HG02759 (cell line): ENCODE data around the gene OPCML.

Experiments
- ATAC-seq: cut with Tn5 transposase; IDR thresholded peaks from one replicate; pipeline ENCODE4 v1.9.1; 2021; ENCODE audit warnings: mild to moderate bottlenecking, moderate library complexity; ENCODE audit not compliant: unreplicated experiment

Gene OPCML

GRCh38 chr11:133414506-133414905, 117.8 kb downstream of the OPCML start:
- ATAC-seq = no peak

- ATAC-seq = no peak
Observed at GRCh38 chr11:133413703-133414102, 118.6 kb downstream of the OPCML start.

- no peak for ATAC-seq
Observed at GRCh38 chr11:133409799-133410198, 122.5 kb downstream of the OPCML start.

- no peak for ATAC-seq
Observed at GRCh38 chr11:133408936-133409335, 123.4 kb downstream of the OPCML start.

GRCh38 chr11:133408402-133408801, 123.9 kb downstream of the OPCML start:
- no peak for ATAC-seq

- no peak for ATAC-seq
Observed at GRCh38 chr11:133406489-133406888, 125.8 kb downstream of the OPCML start.

GRCh38 chr11:133403900-133404299, 128.4 kb downstream of the OPCML start:
- ATAC-seq = no peak

GRCh38 chr11:133402551-133402950, 129.8 kb downstream of the OPCML start:
- no peak for ATAC-seq

GRCh38 chr11:133399855-133400625, 132.3 kb downstream of the OPCML start:
- no peak for ATAC-seq

- ATAC-seq = no peak
Observed at GRCh38 chr11:133399294-133399693, 133.0 kb downstream of the OPCML start.

GRCh38 chr11:133390803-133391202, 141.5 kb downstream of the OPCML start:
- ATAC-seq = no peak

- no peak for ATAC-seq
Observed at GRCh38 chr11:133388975-133389568, 143.2 kb downstream of the OPCML start.

- no peak for ATAC-seq
Observed at GRCh38 chr11:133388260-133388659, 144.0 kb downstream of the OPCML start.

- ATAC-seq = no peak
Observed at GRCh38 chr11:133386852-133387251, 145.4 kb downstream of the OPCML start.

- ATAC-seq = no peak
Observed at GRCh38 chr11:133386262-133386661, 146.0 kb downstream of the OPCML start.

- no peak for ATAC-seq
Observed at GRCh38 chr11:133385781-133386180, 146.5 kb downstream of the OPCML start.

- no peak for ATAC-seq
Observed at GRCh38 chr11:133384731-133385130, 147.6 kb downstream of the OPCML start.

- ATAC-seq = no peak
Observed at GRCh38 chr11:133383689-133384088, 148.6 kb downstream of the OPCML start.

GRCh38 chr11:133383201-133383600, 149.1 kb downstream of the OPCML start:
- no peak for ATAC-seq

GRCh38 chr11:133382131-133382812, 150.0 kb downstream of the OPCML start:
- no peak for ATAC-seq

GRCh38 chr11:133381761-133382130, 150.6 kb downstream of the OPCML start:
- no peak for ATAC-seq

- no peak for ATAC-seq
Observed at GRCh38 chr11:133366147-133366546, 166.2 kb downstream of the OPCML start.
